A549 (cell line): Measurements from ENCODE around the gene SUGP2.

ENCODE experiments used
- CEBPB ChIP-seq, 2 experiments: fragments of >200 bp in 1 of 2; sonication (Bioruptor Twin) in 1 of 2; formaldehyde crosslinking in 1 of 2; IDR thresholded peaks; 2 replicates each; pipeline ENCODE4 v1.6.1; 2012 to 2016
- CTCF ChIP-seq: fragments of >200 bp; sonication (Bioruptor Twin); formaldehyde crosslinking; IDR thresholded peaks from 3 replicates; pipeline ENCODE4 v1.5.1; 2016
- EP300 ChIP-seq, 2 experiments: fragments of >200 bp; sonication (Bioruptor Twin); formaldehyde crosslinking; IDR thresholded peaks; 2 replicates in 1 of 2; 3 replicates in 1 of 2; pipeline ENCODE4 v1.6.1; 2016 to 2017
- ESRRA ChIP-seq: fragments of 150-350 bp; IDR thresholded peaks from 2 replicates; pipeline ENCODE4 v1.6.1; 2014; ENCODE audit warnings: mild to moderate bottlenecking, low read length, borderline replicate concordance
- GATA3 ChIP-seq: IDR thresholded peaks from 2 replicates; pipeline ENCODE4 v1.6.1; 2012; ENCODE audit warnings: borderline replicate concordance
- JUNB ChIP-seq: fragments of >200 bp; sonication (Bioruptor Twin); formaldehyde crosslinking; IDR thresholded peaks from 2 replicates; pipeline ENCODE4 v1.6.1; 2016
- MAZ ChIP-seq: fragments of 150-350 bp; IDR thresholded peaks from 2 replicates; pipeline ENCODE4 v1.6.1; 2014; ENCODE audit warnings: antibody characterized with exemption, low read depth, low read length, borderline replicate concordance
- NFE2L2 ChIP-seq: fragments of 150-350 bp; conservative IDR thresholded peaks from 2 replicates; pipeline ENCODE4 v1.6.1; 2014; ENCODE audit warnings: low read length
- NPAS2 ChIP-seq: fragments of 250-450 bp; sonication (Bioruptor Pico); IDR thresholded peaks from 2 replicates; pipeline ENCODE4 v1.8.0; 2022; ENCODE audit warnings: mild to moderate bottlenecking, moderate library complexity, borderline replicate concordance
- RNF2 ChIP-seq: fragments of 200-600 bp; sonication (generic); IDR thresholded peaks from 2 replicates; pipeline ENCODE4 v1.6.1; 2016; ENCODE audit warnings: low read depth, mild to moderate bottlenecking, antibody characterized with exemption, moderate library complexity, borderline replicate concordance
- TF ChIP-seq, protein P1 (sequence below): IDR thresholded peaks from 2 replicates; pipeline ENCODE4 v1.6.1; 2012

DNA sequence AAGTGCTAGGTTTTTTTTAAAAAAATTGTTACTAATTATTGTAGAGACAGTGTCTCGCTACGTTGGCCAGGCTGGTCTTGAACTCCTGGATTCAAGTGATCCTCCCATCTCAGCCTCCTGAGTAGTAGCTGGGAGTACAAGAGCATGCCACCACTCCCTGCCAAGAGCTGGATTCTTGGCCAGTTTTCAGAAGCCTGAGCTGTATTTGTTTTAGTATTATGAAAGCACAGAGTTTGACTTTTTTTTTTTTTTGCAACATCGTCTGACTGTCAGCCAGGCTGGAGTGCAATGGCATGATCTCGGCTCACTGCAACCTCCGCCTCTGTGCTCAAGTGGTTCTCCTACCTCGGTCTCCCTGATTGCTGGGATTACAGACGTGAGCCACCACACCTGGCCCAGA is 7.1 kb upstream of the SUGP2 start:
- TF ChIP-seq CTCF (no peak), NPAS2 (CRISPR knock-in tag) (no peak), EP300 (IDR thresholded peaks at IDR 0.05) (no peak), RNF2 (no peak), JUNB (no peak), ESRRA (no peak), GATA3 (no peak), CEBPB (IDR thresholded peaks at IDR 0.05) (peak in 1 of 2 experiments; percentile 57; a peak in 1 of 4 replicates), MAZ (no peak), NFE2L2 (no peak)
- TF ChIP-seq, protein P1, sequence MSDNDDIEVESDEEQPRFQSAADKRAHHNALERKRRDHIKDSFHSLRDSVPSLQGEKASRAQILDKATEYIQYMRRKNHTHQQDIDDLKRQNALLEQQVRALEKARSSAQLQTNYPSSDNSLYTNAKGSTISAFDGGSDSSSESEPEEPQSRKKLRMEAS: no peak
